ENCODE measurements around the gene TNFRSF8. TPM values are rescaled to one million over a fixed set of nuclear protein-coding genes. Genes with fewer than 3 reads are reported as not detected.
A peak's percentile ranks its signal among the peaks of the same experiment; 100 is the strongest.

The TNFRSF8 gene
- total and polyA plus RNA-seq, 9 donors, result 0.07 to 0.31 (median 0.21) TPM

DNA sequence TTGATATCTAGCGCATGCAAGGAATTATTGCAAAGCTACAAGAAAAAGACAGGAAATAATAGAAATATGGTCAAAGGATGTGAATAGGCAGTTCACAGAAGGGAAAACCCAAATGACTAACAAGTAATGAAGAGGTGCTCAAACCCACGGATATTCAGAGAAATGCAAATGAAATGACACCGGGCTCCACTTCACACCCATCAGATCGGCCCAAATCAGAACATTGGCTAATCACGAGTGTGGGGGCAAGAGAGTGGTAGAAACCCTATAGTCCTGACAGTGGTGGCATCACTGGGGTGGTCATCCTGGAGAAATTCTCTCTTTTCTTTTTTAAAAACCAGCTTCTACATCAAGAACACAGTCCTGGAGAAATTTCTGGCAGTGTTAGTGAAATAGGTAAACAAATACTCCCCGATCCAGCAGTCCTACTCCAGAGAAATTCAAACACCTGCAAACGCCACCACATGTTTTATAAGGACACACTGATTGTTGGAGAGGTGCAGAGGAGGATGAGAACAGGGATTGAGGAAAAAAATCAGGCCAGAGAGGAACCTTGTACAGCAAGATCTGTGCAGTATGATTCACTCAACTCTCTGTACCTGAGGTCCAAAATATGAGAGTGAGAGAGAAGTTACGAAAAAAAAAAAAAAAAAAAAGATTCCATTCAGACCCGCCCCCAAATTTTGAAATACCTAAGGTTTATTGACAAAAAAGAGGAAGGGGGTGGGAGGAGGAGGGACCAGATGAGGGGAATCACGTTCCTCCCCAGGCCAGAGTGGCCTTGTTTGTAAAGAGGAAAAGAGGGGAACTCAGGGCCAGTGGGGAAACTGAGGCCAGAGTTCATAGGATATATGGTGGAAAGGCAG is 94.5 kb downstream of the TNFRSF8 start:
- H3K4me3 ChIP-seq (ENCODE audit: low read length), result no peak overlapping the region
- no peaks in the 10 kb centered on the region for H3K36me3 ChIP-seq (ENCODE audit: control insufficient read depth, insufficient read depth, low read length)
- 30% methylated on average over 3 of the region's 10 CpGs for WGBS (ENCODE audit: insufficient coverage)
- no peaks in the 10 kb centered on the region for H3K9me3 ChIP-seq (replicated peaks; ENCODE audit: control insufficient read depth, low read depth, low read length)
- peaks cover 29% of the 10 kb centered on the region for H3K4me1 ChIP-seq (ENCODE audit: control insufficient read depth, insufficient read depth, low read length)
- DNase-seq, result no peak
- no peaks in the 10 kb centered on the region for H3K27me3 ChIP-seq (ENCODE audit: control insufficient read depth, insufficient read depth, low read length)
- H3K27ac ChIP-seq (ENCODE audit: low read length), result no peak overlapping the region

DNA sequence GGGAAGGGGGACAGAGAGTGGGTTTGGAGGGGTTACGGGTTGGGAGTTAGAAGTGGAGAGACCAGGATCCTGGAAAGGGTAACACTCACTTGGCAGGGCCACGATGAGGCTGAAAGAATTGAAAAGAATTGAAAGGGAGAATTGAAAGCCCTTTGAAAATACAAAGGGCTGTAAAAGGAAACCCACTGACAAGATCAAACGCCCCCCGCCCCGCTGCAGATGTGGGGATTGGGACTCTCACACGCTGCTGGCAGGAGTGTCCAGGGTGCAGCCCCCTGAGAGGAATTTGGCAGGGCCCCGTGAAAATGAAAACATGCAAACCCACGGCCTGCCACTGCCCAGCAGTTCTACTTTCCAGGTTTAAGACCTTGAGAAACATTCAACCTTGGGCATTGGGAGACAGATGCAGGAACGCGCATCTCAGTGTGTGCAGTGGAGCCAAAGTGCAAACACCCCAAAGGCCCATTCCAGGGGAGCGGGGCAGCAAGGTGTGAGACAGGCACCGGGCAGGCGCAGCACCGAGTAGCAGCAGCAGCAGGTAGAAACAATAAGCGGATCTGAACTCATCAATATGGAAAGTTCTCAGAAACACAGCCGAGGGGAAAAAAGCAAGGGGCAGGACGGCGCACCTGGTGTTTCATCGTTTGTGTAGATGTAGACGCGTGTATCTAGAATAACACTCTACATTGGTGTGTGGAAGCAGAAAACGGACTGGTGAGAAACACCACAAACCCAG is 95.4 kb downstream of the TNFRSF8 start:
- H3K36me3 ChIP-seq (ENCODE audit: control insufficient read depth, insufficient read depth, low read length), result no peaks in the 10 kb centered on the region
- H3K9me3 ChIP-seq (replicated peaks; ENCODE audit: control insufficient read depth, low read depth, low read length), result no peaks in the 10 kb centered on the region
- 34% methylated on average over 13 of the region's 22 CpGs for WGBS (ENCODE audit: insufficient coverage)
- H3K27me3 ChIP-seq (ENCODE audit: control insufficient read depth, insufficient read depth, low read length), result no peaks in the 10 kb centered on the region
- DNase-seq, result no peak
- H3K4me3 ChIP-seq (ENCODE audit: low read length), result no peak overlapping the region
- no peak overlapping the region for H3K27ac ChIP-seq (ENCODE audit: low read length)
- H3K4me1 ChIP-seq (ENCODE audit: control insufficient read depth, insufficient read depth, low read length), result peaks cover 23% of the 10 kb centered on the region

DNA sequence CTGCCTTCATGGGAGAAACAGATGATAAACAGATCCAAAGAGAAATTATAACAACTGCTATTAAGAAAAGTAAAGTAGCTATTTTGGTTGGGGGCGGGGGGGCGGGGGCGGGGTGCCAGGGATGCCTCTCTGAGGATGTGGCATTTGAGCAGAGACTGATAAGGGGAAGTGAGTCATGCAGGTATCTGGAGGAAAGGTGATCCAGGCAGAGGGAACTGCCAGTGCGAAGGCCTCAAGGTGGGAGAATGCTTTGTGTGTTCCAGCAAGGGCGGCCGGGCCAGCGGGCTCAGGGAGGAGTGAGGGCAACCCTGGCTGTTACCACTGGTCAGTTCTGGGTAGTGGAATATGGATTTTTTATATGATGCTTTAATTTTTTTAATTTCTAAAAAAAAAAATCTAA is 96.7 kb downstream of the TNFRSF8 start:
- H3K36me3 ChIP-seq (ENCODE audit: control insufficient read depth, insufficient read depth, low read length), result no peaks in the 10 kb centered on the region
- H3K9me3 ChIP-seq (replicated peaks; ENCODE audit: control insufficient read depth, low read depth, low read length), result no peaks in the 10 kb centered on the region
- no peak for DNase-seq
- 91% methylated on average over 4 of the region's 7 CpGs for WGBS (ENCODE audit: insufficient coverage)
- no peak overlapping the region for H3K4me3 ChIP-seq (ENCODE audit: low read length)
- H3K27me3 ChIP-seq (ENCODE audit: control insufficient read depth, insufficient read depth, low read length), result no peaks in the 10 kb centered on the region
- no peak overlapping the region for H3K27ac ChIP-seq (ENCODE audit: low read length)
- peaks cover 21% of the 10 kb centered on the region for H3K4me1 ChIP-seq (ENCODE audit: control insufficient read depth, insufficient read depth, low read length)

DNA sequence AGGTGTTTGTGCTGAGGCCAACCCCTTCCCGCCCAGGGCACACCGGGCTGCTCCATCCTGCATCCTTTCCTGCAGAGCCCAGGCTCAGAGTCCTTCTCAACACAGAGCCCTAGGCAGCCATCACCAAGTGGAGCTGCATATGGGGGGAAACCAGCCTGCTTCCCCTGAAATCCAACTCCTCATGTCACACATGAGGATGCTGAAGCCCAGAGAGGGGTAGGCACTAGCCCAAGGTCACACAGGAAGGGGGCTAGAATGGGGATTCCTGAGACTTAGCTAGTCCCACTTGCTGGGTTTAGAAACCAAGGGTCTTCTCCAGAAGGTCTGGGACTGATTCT is 98.2 kb downstream of the TNFRSF8 start:
- H3K36me3 ChIP-seq (ENCODE audit: control insufficient read depth, insufficient read depth, low read length), result no peaks in the 10 kb centered on the region
- no peaks in the 10 kb centered on the region for H3K9me3 ChIP-seq (replicated peaks; ENCODE audit: control insufficient read depth, low read depth, low read length)
- H3K4me3 ChIP-seq (ENCODE audit: low read length), result no peak overlapping the region
- peaks cover 21% of the 10 kb centered on the region for H3K4me1 ChIP-seq (ENCODE audit: control insufficient read depth, insufficient read depth, low read length)
- peak overlapping the region; percentile 62 for H3K27ac ChIP-seq (ENCODE audit: low read length)
- 47% methylated on average over 2 of the region's 2 CpGs for WGBS (ENCODE audit: insufficient coverage)
- no peak for DNase-seq
- peaks cover 4% of the 10 kb centered on the region for H3K27me3 ChIP-seq (ENCODE audit: control insufficient read depth, insufficient read depth, low read length)

DNA sequence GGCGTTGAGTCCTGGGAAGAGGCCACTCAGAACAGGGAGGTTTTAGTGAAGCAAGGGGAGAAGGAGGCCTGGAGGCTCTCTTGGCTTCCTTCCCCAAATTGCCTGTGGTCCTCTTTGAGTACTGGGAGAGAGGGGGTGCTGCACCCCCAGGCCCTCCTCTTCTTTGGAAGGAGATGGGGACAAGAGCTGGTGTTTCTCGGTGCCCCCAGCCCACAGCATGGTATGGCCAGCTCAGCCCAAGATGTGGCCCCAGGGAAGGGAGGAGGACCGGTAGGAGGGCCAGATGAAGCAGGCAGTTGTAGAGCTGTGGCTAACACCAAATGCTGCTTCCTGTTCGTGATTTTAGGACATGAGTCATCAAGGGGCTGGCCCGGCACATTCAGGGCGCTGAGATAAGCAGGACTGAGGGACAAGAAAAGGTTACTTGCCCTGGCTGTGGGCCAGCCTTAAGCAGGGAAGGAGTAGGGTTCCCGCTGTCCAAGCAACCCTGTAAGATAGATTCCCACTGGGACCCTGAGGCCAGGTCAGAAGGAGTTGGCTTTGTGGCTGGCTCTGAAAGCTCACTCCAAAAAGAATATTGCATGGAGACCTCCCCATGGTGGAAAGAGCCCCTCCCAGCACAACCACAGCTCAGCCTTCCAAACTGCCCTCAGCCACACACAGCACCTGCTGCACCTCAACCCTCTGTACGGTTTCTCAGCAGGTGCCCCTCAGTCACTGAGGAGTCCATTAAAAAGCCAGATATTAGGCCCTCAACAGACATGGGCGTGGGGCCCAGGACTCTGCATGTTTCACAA is 98.8 kb downstream of the TNFRSF8 start:
- 15% methylated on average over 7 of the region's 9 CpGs for WGBS (ENCODE audit: insufficient coverage)
- no peaks in the 10 kb centered on the region for H3K36me3 ChIP-seq (ENCODE audit: control insufficient read depth, insufficient read depth, low read length)
- peak overlapping the region; percentile 62 for H3K27ac ChIP-seq (ENCODE audit: low read length)
- H3K27me3 ChIP-seq (ENCODE audit: control insufficient read depth, insufficient read depth, low read length), result peaks cover 8% of the 10 kb centered on the region
- peak; percentile 87 for DNase-seq
- H3K9me3 ChIP-seq (replicated peaks; ENCODE audit: control insufficient read depth, low read depth, low read length), result no peaks in the 10 kb centered on the region
- peaks cover 21% of the 10 kb centered on the region for H3K4me1 ChIP-seq (ENCODE audit: control insufficient read depth, insufficient read depth, low read length)
- no peak overlapping the region for H3K4me3 ChIP-seq (ENCODE audit: low read length)

DNA sequence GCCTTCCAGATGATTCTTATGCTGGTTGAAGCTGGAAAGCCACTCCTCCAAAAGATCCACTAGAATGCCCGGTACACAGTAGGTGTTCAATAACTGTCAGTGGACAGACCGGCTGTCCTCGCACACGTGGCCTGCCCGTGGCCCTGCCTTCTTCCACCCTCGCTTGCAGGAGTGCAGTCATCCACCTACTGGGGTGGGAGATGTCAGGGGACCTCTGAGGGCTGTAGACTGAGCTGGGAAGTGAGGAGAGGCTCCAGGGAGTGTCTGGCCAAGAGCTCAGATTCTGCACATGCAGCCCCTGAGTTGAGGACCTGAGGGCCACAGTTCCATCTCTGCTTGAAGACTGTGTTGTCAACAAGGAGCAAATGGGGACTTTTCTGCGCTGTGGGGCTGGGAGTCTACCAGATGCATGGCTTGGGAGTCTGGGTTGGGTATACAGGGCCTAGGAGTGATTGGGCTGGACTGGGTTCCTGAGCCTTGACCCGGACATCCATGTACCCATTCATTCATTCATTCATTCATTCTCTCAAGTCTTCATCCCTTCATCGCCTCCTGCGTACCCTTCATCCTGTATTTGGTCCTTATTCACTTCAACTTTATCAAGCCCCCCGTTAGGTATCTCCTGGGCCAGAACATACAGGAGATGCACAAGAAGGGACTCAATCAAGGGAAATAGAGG is 99.5 kb downstream of the TNFRSF8 start:
- H3K4me3 ChIP-seq (ENCODE audit: low read length), result no peak overlapping the region
- peak overlapping the region; percentile 5 for H3K27ac ChIP-seq (ENCODE audit: low read length)
- peaks cover 14% of the 10 kb centered on the region for H3K27me3 ChIP-seq (ENCODE audit: control insufficient read depth, insufficient read depth, low read length)
- peaks cover 26% of the 10 kb centered on the region for H3K4me1 ChIP-seq (ENCODE audit: control insufficient read depth, insufficient read depth, low read length)
- H3K36me3 ChIP-seq (ENCODE audit: control insufficient read depth, insufficient read depth, low read length), result no peaks in the 10 kb centered on the region
- DNase-seq, result no peak
- H3K9me3 ChIP-seq (replicated peaks; ENCODE audit: control insufficient read depth, low read depth, low read length), result no peaks in the 10 kb centered on the region
- 92% methylated on average over 7 of the region's 11 CpGs for WGBS (ENCODE audit: insufficient coverage)

DNA sequence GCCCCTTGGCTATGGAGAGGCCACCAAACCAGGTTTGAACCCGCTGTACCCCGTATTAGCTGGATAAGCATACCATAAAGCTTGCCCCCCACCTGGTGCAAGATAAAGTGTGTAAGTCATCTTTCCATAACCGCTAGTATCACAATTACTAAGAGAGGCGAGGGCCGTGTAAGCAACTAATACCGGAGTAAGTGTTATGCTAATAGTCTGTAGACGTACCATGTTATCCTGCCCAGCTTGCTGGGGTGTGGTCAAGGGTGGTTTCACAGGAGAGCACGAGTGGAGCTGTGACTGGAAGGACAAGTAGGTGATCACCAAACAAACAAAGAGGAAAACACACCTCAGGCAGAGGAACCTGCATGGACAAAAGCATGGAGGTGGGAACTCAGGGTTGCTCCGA is 100.1 kb downstream of the TNFRSF8 start:
- H3K4me3 ChIP-seq (ENCODE audit: low read length), result no peak overlapping the region
- DNase-seq, result no peak
- no peak overlapping the region for H3K27ac ChIP-seq (ENCODE audit: low read length)
- WGBS (ENCODE audit: insufficient coverage), result 100% methylated on average over 4 of the region's 9 CpGs
- no peaks in the 10 kb centered on the region for H3K36me3 ChIP-seq (ENCODE audit: control insufficient read depth, insufficient read depth, low read length)
- peaks cover 31% of the 10 kb centered on the region for H3K4me1 ChIP-seq (ENCODE audit: control insufficient read depth, insufficient read depth, low read length)
- peaks cover 19% of the 10 kb centered on the region for H3K27me3 ChIP-seq (ENCODE audit: control insufficient read depth, insufficient read depth, low read length)
- H3K9me3 ChIP-seq (replicated peaks; ENCODE audit: control insufficient read depth, low read depth, low read length), result no peaks in the 10 kb centered on the region

DNA sequence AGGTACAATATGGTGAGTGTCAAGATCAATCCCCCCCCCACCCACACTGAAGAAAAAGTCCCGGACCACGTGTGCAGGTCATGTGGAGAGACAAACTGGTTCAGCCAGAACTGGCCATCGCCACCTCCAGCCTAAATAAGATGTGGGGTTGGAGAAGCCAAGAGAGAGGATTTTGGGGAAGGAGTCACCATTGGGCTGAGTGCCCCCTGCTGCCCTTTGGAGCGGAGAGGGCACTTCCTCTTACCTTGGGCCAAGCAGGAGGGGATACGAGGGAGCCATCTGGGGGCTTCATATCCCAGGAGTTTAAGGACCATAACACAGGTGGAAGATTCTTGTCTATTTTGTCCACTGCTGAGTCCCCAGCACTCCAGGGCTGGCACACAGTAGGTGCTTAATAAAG is 101.1 kb downstream of the TNFRSF8 start:
- Histone ChIP-seq H3K4me3 (ENCODE audit: low read length) (no peak overlapping the region), H3K9me3 (replicated peaks; ENCODE audit: control insufficient read depth, low read depth, low read length) (no peaks in the 10 kb centered on the region), H3K36me3 (ENCODE audit: control insufficient read depth, insufficient read depth, low read length) (no peaks in the 10 kb centered on the region), H3K27ac (ENCODE audit: low read length) (no peak overlapping the region), H3K27me3 (ENCODE audit: control insufficient read depth, insufficient read depth, low read length) (peaks cover 24% of the 10 kb centered on the region), H3K4me1 (ENCODE audit: control insufficient read depth, insufficient read depth, low read length) (peaks cover 26% of the 10 kb centered on the region)
- DNase-seq, result no peak
- WGBS (ENCODE audit: insufficient coverage), result 77% methylated on average over 2 of the region's 5 CpGs

DNA sequence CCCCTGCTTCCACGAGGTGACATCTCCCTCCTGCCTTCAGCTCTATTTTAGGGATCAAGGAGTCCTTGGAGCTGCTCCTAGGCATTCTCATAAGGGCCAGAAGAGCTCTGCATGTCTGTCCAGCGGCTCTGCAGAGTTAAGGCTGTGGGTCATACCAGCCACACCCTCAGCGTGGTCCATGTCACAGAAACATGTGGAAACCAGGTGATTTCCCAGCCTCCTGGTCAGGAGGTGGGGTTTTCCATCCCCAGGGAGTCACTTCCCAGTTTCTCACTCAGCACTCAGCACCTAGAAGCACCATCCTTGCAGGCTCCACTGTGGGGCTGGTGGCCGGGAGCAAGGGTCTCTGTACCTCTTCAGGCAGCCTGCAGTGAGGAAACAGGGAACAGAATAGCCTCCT is 102.2 kb downstream of the TNFRSF8 start:
- Histone ChIP-seq H3K27me3 (ENCODE audit: control insufficient read depth, insufficient read depth, low read length) (peaks cover 24% of the 10 kb centered on the region), H3K4me3 (ENCODE audit: low read length) (no peak overlapping the region), H3K9me3 (replicated peaks; ENCODE audit: control insufficient read depth, low read depth, low read length) (no peaks in the 10 kb centered on the region), H3K36me3 (ENCODE audit: control insufficient read depth, insufficient read depth, low read length) (no peaks in the 10 kb centered on the region), H3K4me1 (ENCODE audit: control insufficient read depth, insufficient read depth, low read length) (peaks cover 26% of the 10 kb centered on the region), H3K27ac (ENCODE audit: low read length) (no peak overlapping the region)
- no CpG with 5 or more reads among the region's 4 CpGs for WGBS (ENCODE audit: insufficient coverage)
- DNase-seq, result no peak
